DMS153 (cell line): Measurements from ENCODE around the gene CDC123.
"Not testable (repeated sequence)": the region's sequence is repeated elsewhere in the genome, so short reads cannot be mapped to it uniquely, and the experiment has no call there.

Experiments used
- DNase-seq: peaks from one replicate; lab custom pipeline; 2025; lab: John Stamatoyannopoulos, UW

CDC123 gene

GRCh38 chr10:12191715-12192114 is 4.3 kb upstream of the CDC123 start:
- DNase-seq = no peak

- no peak for DNase-seq
Observed at GRCh38 chr10:12193193-12193592, 2.8 kb upstream of the CDC123 start.

- DNase-seq = no peak
Observed at GRCh38 chr10:12194752-12195271, 1.2 kb upstream of the CDC123 start.

- no peak for DNase-seq
Observed at GRCh38 chr10:12195281-12195602, 746 bp upstream of the CDC123 start.

GRCh38 chr10:12196531-12197211 is 683 bp downstream of the CDC123 start:
- no peak for DNase-seq

GRCh38 chr10:12198156-12198555 is 2.2 kb downstream of the CDC123 start:
- no peak for DNase-seq

- no peak for DNase-seq
Observed at GRCh38 chr10:12200850-12201249, 4.9 kb downstream of the CDC123 start.

- no peak for DNase-seq
Observed at GRCh38 chr10:12201543-12201942, 5.6 kb downstream of the CDC123 start.

GRCh38 chr10:12202226-12202625 is 6.2 kb downstream of the CDC123 start:
- DNase-seq = no peak

GRCh38 chr10:12205082-12205481 is 9.1 kb downstream of the CDC123 start:
- DNase-seq = no peak

- no peak for DNase-seq
Observed at GRCh38 chr10:12207114-12207513, 11.1 kb downstream of the CDC123 start.

- no peak for DNase-seq
Observed at GRCh38 chr10:12208460-12208859, 12.5 kb downstream of the CDC123 start.

GRCh38 chr10:12212454-12212853 is 16.5 kb downstream of the CDC123 start:
- DNase-seq = no peak

- DNase-seq = no peak
Observed at GRCh38 chr10:12213621-12214020, 17.6 kb downstream of the CDC123 start.

- DNase-seq = no peak
Observed at GRCh38 chr10:12214093-12214492, 18.1 kb downstream of the CDC123 start.

- no peak for DNase-seq
Observed at GRCh38 chr10:12214763-12215218, 18.8 kb downstream of the CDC123 start.

GRCh38 chr10:12218991-12219390 is 23.0 kb downstream of the CDC123 start:
- no peak for DNase-seq

GRCh38 chr10:12221323-12222298 is 25.6 kb downstream of the CDC123 start:
- no peak for DNase-seq

GRCh38 chr10:12225444-12225843 is 29.5 kb downstream of the CDC123 start:
- no peak for DNase-seq

GRCh38 chr10:12226438-12226837 is 30.4 kb downstream of the CDC123 start:
- not testable (repeated sequence) for DNase-seq

GRCh38 chr10:12228851-12229250 is 32.9 kb downstream of the CDC123 start:
- DNase-seq = no peak

GRCh38 chr10:12234687-12235086 is 38.7 kb downstream of the CDC123 start:
- DNase-seq = not testable (repeated sequence)

GRCh38 chr10:12235116-12235694 is 39.2 kb downstream of the CDC123 start:
- no peak for DNase-seq
